Neural cell (in vitro differentiated cells): ENCODE measurements around the gene S100B. TPM values are rescaled to one million over a fixed set of nuclear protein-coding genes. Genes with fewer than 3 reads are reported as not detected.

Source experiments
- H2AFZ ChIP-seq: fragments of 200-600, 300-800 bp; sonication (generic), shearing (Covaris generic); 2 replicates; pipeline ENCODE4 v1.6.0; 2014; ENCODE audit warnings: low read depth, mild to moderate bottlenecking, antibody characterized with exemption, low read length, moderate library complexity
- H3F3A ChIP-seq: fragments of 200-600 bp; shearing (Covaris generic); 2 replicates; pipeline ENCODE4 v1.6.1; 2016; ENCODE audit warnings: mild to moderate bottlenecking, moderate library complexity, mixed read lengths, antibody characterized with exemption, low read length; ENCODE audit not compliant: insufficient read depth, poor library complexity, severe bottlenecking
- H3K27ac ChIP-seq: fragments of 200-600, 300-800 bp; sonication (generic), shearing (Covaris generic); 2 replicates; pipeline ENCODE4 v1.5.1; 2014; ENCODE audit warnings: mild to moderate bottlenecking, low read length, moderate library complexity
- H3K27me3 ChIP-seq: fragments of 300-800, 200-600 bp; sonication (generic), shearing (Covaris generic); 2 replicates; pipeline ENCODE4 v1.6.0; 2014; ENCODE audit warnings: mild to moderate bottlenecking, low read depth, low read length, moderate library complexity; ENCODE audit not compliant: insufficient read depth
- H3K36me3 ChIP-seq: fragments of 300-800, 200-600 bp; sonication (generic), shearing (Covaris generic); 2 replicates; pipeline ENCODE4 v1.5.1; 2014; ENCODE audit warnings: mild to moderate bottlenecking, antibody characterized with exemption, low read length, moderate library complexity; ENCODE audit not compliant: insufficient read depth
- H3K4me2 ChIP-seq: fragments of 300-800, 200-600 bp; sonication (generic), shearing (Covaris generic); 2 replicates; pipeline ENCODE4 v1.6.0; 2014; ENCODE audit warnings: mild to moderate bottlenecking, low read length
- H3K4me3 ChIP-seq: fragments of 300-800, 200-600 bp; sonication (generic), shearing (Covaris generic); 2 replicates; pipeline ENCODE4 v1.5.1; 2014; ENCODE audit warnings: mild to moderate bottlenecking, low read length, moderate library complexity
- H3K79me2 ChIP-seq: fragments of 200-600 bp; shearing (Covaris generic); replicated peaks from 2 replicates; pipeline ENCODE4 v1.6.0; 2014; ENCODE audit warnings: mild to moderate bottlenecking, low read length, moderate library complexity; ENCODE audit not compliant: insufficient read depth
- H3K9ac ChIP-seq: fragments of 300-800, 200-600 bp; sonication (generic), shearing (Covaris generic); 2 replicates; pipeline ENCODE4 v1.6.1; 2016; ENCODE audit warnings: mild to moderate bottlenecking, low read length, mixed read lengths
- H3K9me2 ChIP-seq: fragments of 200-600 bp; shearing (Covaris generic); 2 replicates; pipeline ENCODE4 v1.6.1; 2016; ENCODE audit warnings: mild to moderate bottlenecking, low read length, mixed read lengths; ENCODE audit not compliant: insufficient read depth
- H3K9me3 ChIP-seq: fragments of 200-600, 300-800 bp; sonication (generic), shearing (Covaris generic); 2 replicates; pipeline ENCODE4 v1.6.1; 2016; ENCODE audit warnings: mild to moderate bottlenecking, mixed run types, low read length, moderate library complexity, mixed read lengths
- H4K20me1 ChIP-seq: fragments of 200-600 bp; shearing (Covaris generic); 2 replicates; pipeline ENCODE4 v1.6.1; 2016; ENCODE audit warnings: mild to moderate bottlenecking, mixed run types; ENCODE audit not compliant: insufficient read depth
- CTCF ChIP-seq: fragments of 450-650 bp; IDR thresholded peaks from 2 replicates; pipeline ENCODE4 v1.5.1; 2014; ENCODE audit warnings: antibody characterized with exemption, mild to moderate bottlenecking, moderate library complexity; ENCODE audit not compliant: poor library complexity, severe bottlenecking
- EP300 ChIP-seq: fragments of 450-650 bp; conservative IDR thresholded peaks from 2 replicates; pipeline ENCODE4 v1.6.1; 2014; ENCODE audit warnings: antibody characterized with exemption, mild to moderate bottlenecking, moderate library complexity; ENCODE audit not compliant: poor library complexity, severe bottlenecking
- EZH2 ChIP-seq: fragments of 200-600, 300-800 bp; shearing (Covaris generic), sonication (generic); IDR thresholded peaks from 2 replicates; pipeline ENCODE4 v1.6.1; 2014; ENCODE audit warnings: antibody characterized with exemption, low read length, borderline replicate concordance, mild to moderate bottlenecking; ENCODE audit not compliant: insufficient read depth, poor library complexity, severe bottlenecking
- MXI1 ChIP-seq: fragments of 450-650 bp; conservative IDR thresholded peaks from 2 replicates; pipeline ENCODE4 v1.6.1; 2014; ENCODE audit warnings: antibody characterized with exemption, mild to moderate bottlenecking; ENCODE audit not compliant: poor library complexity, severe bottlenecking
- POLR2AphosphoS5 ChIP-seq: IDR thresholded peaks from 2 replicates; pipeline ENCODE4 v1.6.1; 2012
- RAD21 ChIP-seq: fragments of 450-650 bp; conservative IDR thresholded peaks from 2 replicates; pipeline ENCODE4 v1.6.1; 2014; ENCODE audit warnings: antibody characterized with exemption, mild to moderate bottlenecking, moderate library complexity
- SMC3 ChIP-seq: fragments of 450-650 bp; conservative IDR thresholded peaks from 2 replicates; pipeline ENCODE4 v1.6.1; 2014; ENCODE audit warnings: antibody characterized with exemption, mild to moderate bottlenecking, moderate library complexity; ENCODE audit not compliant: poor library complexity
- TAF1 ChIP-seq: IDR thresholded peaks from 2 replicates; pipeline ENCODE4 v1.6.1; 2012; ENCODE audit warnings: low read depth
- polyA plus RNA-seq: library from polyadenylated mRNA; depleted of rRNA; stranded (reverse); fragments of >200 nt; gene quantifications from 2 replicates; pipeline ENCODE4 v1.2.3, GENCODE V29; 2014
- TF ChIP-seq, protein P1 (sequence below): IDR thresholded peaks from 2 replicates; pipeline ENCODE4 v1.6.1; 2012; ENCODE audit warnings: borderline replicate concordance

The S100B gene
- polyA plus RNA-seq, 1 donor from 2014 or later: 1.4 TPM

DNA sequence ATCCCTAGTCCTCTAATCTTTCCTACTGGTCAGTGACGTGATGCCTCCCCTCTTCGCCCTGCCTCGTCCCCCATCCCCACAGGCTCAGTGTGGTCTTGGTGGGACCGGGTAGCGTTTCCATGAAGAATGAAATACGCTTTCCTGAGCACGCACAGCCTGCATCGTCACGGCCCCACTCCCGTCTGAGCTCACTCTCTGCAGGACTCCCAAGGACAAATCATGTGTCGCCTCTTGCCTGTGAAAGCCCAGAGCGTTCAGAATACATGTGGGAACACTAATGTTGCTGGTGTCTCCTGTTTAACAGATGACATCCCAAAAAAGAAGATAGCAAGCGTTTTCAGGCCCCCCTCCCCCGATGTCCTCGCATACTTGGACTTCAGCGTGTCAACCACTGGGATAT lies 49.2 kb downstream of the S100B start:
- H3K27ac ChIP-seq: no peak overlapping the region
- H3K79me2 ChIP-seq: no peaks in the 10 kb centered on the region
- no peak overlapping the region for H3K4me3 ChIP-seq
- no peaks in the 10 kb centered on the region for H4K20me1 ChIP-seq
- no peak overlapping the region for H3K9ac ChIP-seq
- no peaks in the 10 kb centered on the region for H3K36me3 ChIP-seq
- TF ChIP-seq TAF1 (no peak), CTCF (no peak), RAD21 (no peak), MXI1 (no peak), POLR2AphosphoS5 (no peak), EZH2 (no peak)
- TF ChIP-seq, protein P1, sequence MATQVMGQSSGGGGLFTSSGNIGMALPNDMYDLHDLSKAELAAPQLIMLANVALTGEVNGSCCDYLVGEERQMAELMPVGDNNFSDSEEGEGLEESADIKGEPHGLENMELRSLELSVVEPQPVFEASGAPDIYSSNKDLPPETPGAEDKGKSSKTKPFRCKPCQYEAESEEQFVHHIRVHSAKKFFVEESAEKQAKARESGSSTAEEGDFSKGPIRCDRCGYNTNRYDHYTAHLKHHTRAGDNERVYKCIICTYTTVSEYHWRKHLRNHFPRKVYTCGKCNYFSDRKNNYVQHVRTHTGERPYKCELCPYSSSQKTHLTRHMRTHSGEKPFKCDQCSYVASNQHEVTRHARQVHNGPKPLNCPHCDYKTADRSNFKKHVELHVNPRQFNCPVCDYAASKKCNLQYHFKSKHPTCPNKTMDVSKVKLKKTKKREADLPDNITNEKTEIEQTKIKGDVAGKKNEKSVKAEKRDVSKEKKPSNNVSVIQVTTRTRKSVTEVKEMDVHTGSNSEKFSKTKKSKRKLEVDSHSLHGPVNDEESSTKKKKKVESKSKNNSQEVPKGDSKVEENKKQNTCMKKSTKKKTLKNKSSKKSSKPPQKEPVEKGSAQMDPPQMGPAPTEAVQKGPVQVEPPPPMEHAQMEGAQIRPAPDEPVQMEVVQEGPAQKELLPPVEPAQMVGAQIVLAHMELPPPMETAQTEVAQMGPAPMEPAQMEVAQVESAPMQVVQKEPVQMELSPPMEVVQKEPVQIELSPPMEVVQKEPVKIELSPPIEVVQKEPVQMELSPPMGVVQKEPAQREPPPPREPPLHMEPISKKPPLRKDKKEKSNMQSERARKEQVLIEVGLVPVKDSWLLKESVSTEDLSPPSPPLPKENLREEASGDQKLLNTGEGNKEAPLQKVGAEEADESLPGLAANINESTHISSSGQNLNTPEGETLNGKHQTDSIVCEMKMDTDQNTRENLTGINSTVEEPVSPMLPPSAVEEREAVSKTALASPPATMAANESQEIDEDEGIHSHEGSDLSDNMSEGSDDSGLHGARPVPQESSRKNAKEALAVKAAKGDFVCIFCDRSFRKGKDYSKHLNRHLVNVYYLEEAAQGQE: no peak
- no peaks in the 10 kb centered on the region for H3K9me2 ChIP-seq
- H3K9me3 ChIP-seq: no peaks in the 10 kb centered on the region
- H3K27me3 ChIP-seq: no peaks in the 10 kb centered on the region
- H3K4me2 ChIP-seq: no peak overlapping the region
- H3F3A ChIP-seq: no peaks in the 10 kb centered on the region
- H2AFZ ChIP-seq: no peak overlapping the region

DNA sequence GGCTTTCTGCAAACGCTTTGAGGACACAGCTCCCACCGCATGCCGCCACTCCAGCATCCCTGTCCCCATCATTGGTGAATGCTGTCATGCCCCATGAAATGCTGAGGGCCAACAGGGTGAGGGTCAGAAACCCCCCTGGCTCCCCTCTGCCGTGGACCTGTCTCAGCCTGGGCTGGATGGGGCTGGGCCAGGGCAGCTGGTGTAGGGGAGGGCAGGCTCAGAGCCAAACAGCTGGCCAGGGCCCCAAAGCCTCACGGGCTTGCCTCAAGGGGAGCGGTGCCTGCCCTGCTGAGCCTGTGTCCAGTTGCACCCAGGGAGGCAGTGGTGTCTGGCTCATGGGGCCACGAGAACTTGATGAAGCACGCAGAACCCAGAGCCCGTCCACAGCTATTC lies 49.7 kb downstream of the S100B start:
- Histone ChIP-seq H2AFZ (no peak overlapping the region), H3K4me3 (no peak overlapping the region), H3K9me3 (no peaks in the 10 kb centered on the region), H3K27ac (no peak overlapping the region), H3F3A (no peaks in the 10 kb centered on the region), H3K9ac (no peak overlapping the region), H3K27me3 (no peaks in the 10 kb centered on the region), H3K4me2 (no peak overlapping the region), H3K36me3 (no peaks in the 10 kb centered on the region), H3K9me2 (no peaks in the 10 kb centered on the region), H3K79me2 (no peaks in the 10 kb centered on the region), H4K20me1 (no peaks in the 10 kb centered on the region)
- TF ChIP-seq EP300 (no peak), SMC3 (no peak), MXI1 (no peak), CTCF (no peak), POLR2AphosphoS5 (no peak)
